SK-N-MC (cell line): ENCODE data around the gene BDKRB1.

ENCODE experiments used
- EZH2 ChIP-seq: fragments of 200-600 bp; sonication (generic); IDR thresholded peaks from one replicate; pipeline ENCODE4 v1.6.1; 2017; ENCODE audit warnings: antibody characterized with exemption
- POLR2AphosphoS5 ChIP-seq: IDR thresholded peaks from 2 replicates; pipeline ENCODE4 v1.6.1; 2012; ENCODE audit warnings: mild to moderate bottlenecking, low read depth, low read length, borderline replicate concordance

DNA sequence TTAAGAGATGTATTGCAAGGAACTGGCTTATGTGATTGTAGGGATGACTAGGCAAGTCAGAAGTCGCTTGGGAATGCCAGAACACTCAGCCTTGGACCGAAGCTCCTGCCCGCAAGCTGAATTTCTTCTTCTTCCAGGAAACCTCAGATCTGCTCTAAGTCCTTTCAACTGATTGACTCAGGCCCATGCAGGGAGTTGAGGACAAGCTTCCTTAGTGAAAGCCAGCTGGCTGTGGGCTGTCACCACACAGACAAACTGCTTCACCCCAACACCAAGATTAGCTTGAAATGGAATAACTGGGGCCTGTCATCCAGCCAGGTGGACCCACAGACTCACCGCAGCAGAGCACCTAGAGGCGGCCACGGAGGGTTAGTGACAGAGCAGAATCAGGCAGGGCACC is 26.7 kb upstream of the BDKRB1 start:
- no peak for TF ChIP-seq EZH2
- TF ChIP-seq POLR2AphosphoS5: no peak
